DND-41 (cell line): ENCODE data around the gene TMC5.
"Not testable (repeated sequence)": the region's sequence is repeated elsewhere in the genome, so short reads cannot be mapped to it uniquely, and the experiment has no call there.

Source experiments
- ATAC-seq: fragments of 200-7000 bp; cut with Tn5 transposase; 3 replicates; pipeline ENCODE4 v1.9.1; 2021; ENCODE audit warnings: low read depth; ENCODE audit not compliant: insufficient read depth
- DNase-seq: peaks from one replicate; pipeline ENCODE4 v3.0.0-alpha.2; 2020
- H2AFZ ChIP-seq: 2 replicates; pipeline ENCODE4 v1.6.0; 2012; ENCODE audit warnings: low read depth, low read length
- H3K27ac ChIP-seq: 2 replicates; pipeline ENCODE4 v1.5.1; 2012; ENCODE audit warnings: low read length, inconsistent platforms
- H3K27me3 ChIP-seq: fragments of 200-600 bp; sonication (generic); 2 replicates; pipeline ENCODE4 v1.6.0; 2012; ENCODE audit warnings: low read length, mild to moderate bottlenecking, inconsistent platforms; ENCODE audit not compliant: insufficient read depth, poor library complexity
- H3K36me3 ChIP-seq: 2 replicates; pipeline ENCODE4 v1.5.1; 2012; ENCODE audit warnings: low read length, inconsistent platforms; ENCODE audit not compliant: insufficient read depth
- H3K4me1 ChIP-seq: 2 replicates; pipeline ENCODE4 v1.5.1; 2012; ENCODE audit warnings: mild to moderate bottlenecking, low read length; ENCODE audit not compliant: insufficient read depth
- H3K4me2 ChIP-seq: 2 replicates; pipeline ENCODE4 v1.6.0; 2012; ENCODE audit warnings: mild to moderate bottlenecking, moderate library complexity, low read length, inconsistent platforms; ENCODE audit not compliant: insufficient read depth
- H3K4me3 ChIP-seq, 2 experiments: fragments of 200-600 bp in 1 of 2; shearing (Covaris generic) in 1 of 2; 2 replicates each; pipeline ENCODE4 v1.5.1; 2012 to 2016; ENCODE audit warnings: inconsistent platforms in 2 of 2, low read length in 2 of 2, mild to moderate bottlenecking in 2 of 2, low read depth in 1 of 2, moderate library complexity in 1 of 2
- H3K79me2 ChIP-seq: 2 replicates; pipeline ENCODE4 v1.6.0; 2012; ENCODE audit warnings: low read length, inconsistent platforms; ENCODE audit not compliant: insufficient read depth
- H3K9ac ChIP-seq: 2 replicates; pipeline ENCODE4 v1.6.0; 2012; ENCODE audit warnings: low read depth, mild to moderate bottlenecking, inconsistent platforms, low read length, moderate library complexity
- H3K9me3 ChIP-seq: 2 replicates; pipeline ENCODE4 v1.5.1; 2012; ENCODE audit warnings: low read length, moderate library complexity, mild to moderate bottlenecking, inconsistent platforms; ENCODE audit not compliant: insufficient read depth, severe bottlenecking
- H4K20me1 ChIP-seq: 2 replicates; pipeline ENCODE4 v1.6.0; 2012; ENCODE audit warnings: low read length; ENCODE audit not compliant: insufficient read depth
- EZH2 ChIP-seq: IDR thresholded peaks from 3 replicates; pipeline ENCODE4 v1.6.1; 2012; ENCODE audit warnings: borderline replicate concordance, low read depth, mild to moderate bottlenecking, moderate library complexity, low read length, inconsistent platforms; ENCODE audit not compliant: severe bottlenecking
- TF ChIP-seq, protein P1 (sequence below): IDR thresholded peaks from 2 replicates; pipeline ENCODE4 v1.5.1; 2012; ENCODE audit warnings: borderline replicate concordance, low read length, moderate library complexity, mild to moderate bottlenecking; ENCODE audit not compliant: poor library complexity, severe bottlenecking; ENCODE audit errors: extremely low read depth

TMC5 gene

DNA sequence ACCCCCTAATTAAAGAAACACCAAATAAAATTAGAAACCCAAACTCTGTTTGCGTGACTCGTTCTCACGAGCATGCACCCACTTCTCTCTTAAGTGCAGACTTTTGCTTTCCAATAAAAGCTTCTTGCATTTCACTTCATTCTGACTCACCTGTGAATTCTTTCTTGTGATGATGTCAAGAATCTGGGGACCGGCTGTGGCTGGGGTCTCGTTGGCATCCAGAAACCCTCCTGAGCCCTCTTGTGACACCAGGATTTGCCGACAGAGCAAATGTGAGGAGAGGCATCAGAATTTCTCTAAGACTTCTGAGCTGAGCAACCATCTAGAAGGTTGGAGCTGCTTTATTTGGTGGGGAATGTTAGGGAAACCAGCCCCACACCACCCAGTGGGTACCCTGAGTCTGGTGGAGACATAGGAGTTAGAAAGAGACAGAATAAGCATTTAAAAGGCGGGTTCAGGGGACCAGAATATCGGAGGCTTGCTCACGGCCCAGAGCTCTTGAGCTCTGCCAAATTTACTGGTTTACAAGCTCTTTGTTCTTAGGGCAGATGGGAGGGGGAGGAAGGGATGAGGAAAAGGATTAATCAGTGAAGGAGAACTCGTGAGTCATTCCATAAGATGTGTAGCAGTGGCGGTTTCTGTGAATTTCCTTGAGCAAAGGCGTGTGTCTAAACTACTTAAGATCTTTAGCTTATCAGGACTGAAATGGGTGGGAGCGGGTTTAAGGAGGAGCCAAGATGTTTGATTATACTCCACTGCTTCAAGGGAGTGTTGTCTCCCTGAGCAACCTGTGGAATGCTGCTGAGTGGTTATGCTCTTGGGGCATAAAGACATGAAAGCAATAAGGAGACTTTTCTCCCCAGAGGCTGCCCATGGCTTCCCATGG lies 24.2 kb upstream of the TMC5 start:
- Histone ChIP-seq H3K4me3 (no peak overlapping the region), H3K79me2 (no peaks in the 10 kb centered on the region), H3K4me2 (no peak overlapping the region), H3K36me3 (no peaks in the 10 kb centered on the region), H3K9me3 (no peaks in the 10 kb centered on the region), H3K27me3 (peaks cover 2% of the 10 kb centered on the region), H3K27ac (no peak overlapping the region), H2AFZ (no peak overlapping the region), H3K4me1 (no peaks in the 10 kb centered on the region), H3K9ac (no peak overlapping the region), H4K20me1 (no peaks in the 10 kb centered on the region)
- no peak for ATAC-seq
- no peak for TF ChIP-seq EZH2
- TF ChIP-seq, protein P1, sequence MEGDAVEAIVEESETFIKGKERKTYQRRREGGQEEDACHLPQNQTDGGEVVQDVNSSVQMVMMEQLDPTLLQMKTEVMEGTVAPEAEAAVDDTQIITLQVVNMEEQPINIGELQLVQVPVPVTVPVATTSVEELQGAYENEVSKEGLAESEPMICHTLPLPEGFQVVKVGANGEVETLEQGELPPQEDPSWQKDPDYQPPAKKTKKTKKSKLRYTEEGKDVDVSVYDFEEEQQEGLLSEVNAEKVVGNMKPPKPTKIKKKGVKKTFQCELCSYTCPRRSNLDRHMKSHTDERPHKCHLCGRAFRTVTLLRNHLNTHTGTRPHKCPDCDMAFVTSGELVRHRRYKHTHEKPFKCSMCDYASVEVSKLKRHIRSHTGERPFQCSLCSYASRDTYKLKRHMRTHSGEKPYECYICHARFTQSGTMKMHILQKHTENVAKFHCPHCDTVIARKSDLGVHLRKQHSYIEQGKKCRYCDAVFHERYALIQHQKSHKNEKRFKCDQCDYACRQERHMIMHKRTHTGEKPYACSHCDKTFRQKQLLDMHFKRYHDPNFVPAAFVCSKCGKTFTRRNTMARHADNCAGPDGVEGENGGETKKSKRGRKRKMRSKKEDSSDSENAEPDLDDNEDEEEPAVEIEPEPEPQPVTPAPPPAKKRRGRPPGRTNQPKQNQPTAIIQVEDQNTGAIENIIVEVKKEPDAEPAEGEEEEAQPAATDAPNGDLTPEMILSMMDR = no peak
- no peak for DNase-seq

DNA sequence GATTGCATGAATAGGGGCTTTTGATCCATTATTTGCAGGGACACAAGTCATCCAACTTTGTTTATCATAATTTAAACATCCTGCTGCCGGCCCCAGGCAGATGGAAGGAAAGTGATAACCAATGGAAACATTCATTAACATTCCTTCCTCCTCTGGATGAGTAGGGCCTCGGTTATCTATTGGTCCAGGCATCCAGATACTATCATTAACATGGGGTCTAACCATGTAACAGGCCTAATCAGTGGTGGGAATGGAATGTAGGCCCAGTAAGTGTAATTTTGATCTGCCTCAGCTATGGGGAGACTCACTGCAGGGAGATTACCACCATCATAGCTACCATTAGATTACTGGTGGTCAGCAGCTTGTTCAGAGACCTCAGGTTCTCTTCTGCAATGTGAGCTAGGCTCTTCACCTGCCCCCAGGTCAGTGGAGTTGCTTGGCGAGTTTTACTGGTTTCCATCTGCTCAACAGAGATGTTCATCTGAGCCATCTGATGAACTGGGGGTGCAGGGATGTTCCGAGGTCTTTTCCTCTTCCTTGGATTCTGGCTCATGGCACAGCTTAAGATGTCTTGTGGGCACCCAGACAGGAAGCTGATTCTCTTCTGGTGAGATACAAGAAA lies 21.9 kb upstream of the TMC5 start:
- not testable (repeated sequence) for H3K27me3 ChIP-seq, H3K4me2 ChIP-seq, H3K9me3 ChIP-seq, DNase-seq, H3K27ac ChIP-seq, H3K9ac ChIP-seq, ATAC-seq, H3K4me3 ChIP-seq, H4K20me1 ChIP-seq, H2AFZ ChIP-seq, H3K36me3 ChIP-seq, H3K79me2 ChIP-seq, H3K4me1 ChIP-seq

DNA sequence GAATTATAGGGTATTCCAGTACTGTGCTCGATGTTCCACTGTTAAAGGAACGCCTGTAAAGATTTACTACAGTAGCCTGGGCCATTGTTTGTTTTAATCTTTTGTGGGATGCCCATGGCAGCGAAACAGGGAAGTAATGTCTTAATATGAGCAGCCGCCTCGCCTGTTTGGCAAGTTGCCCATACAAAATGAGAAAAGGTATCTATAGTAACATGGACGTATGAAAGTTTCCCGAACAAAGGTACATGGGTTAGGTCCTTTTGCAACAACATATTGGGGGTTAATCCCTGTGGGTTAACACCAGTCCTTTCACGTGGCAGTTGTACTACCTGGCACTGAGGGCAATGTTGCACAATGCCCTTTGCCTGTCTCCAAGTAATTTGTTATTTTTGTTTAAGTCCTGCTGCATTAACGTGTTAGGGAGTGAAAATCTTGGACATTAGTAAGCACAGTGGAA lies 21.1 kb upstream of the TMC5 start:
- Histone ChIP-seq H3K4me2 (no peak overlapping the region), H4K20me1 (no peaks in the 10 kb centered on the region), H2AFZ (no peak overlapping the region), H3K4me3 (no peak overlapping the region), H3K27ac (no peak overlapping the region), H3K9me3 (no peaks in the 10 kb centered on the region), H3K36me3 (no peaks in the 10 kb centered on the region), H3K79me2 (no peaks in the 10 kb centered on the region), H3K9ac (no peak overlapping the region), H3K4me1 (no peaks in the 10 kb centered on the region), H3K27me3 (peaks cover 2% of the 10 kb centered on the region)
- TF ChIP-seq, protein P1 = no peak
- no peak for TF ChIP-seq EZH2
- no peak for DNase-seq
- ATAC-seq = no peak

DNA sequence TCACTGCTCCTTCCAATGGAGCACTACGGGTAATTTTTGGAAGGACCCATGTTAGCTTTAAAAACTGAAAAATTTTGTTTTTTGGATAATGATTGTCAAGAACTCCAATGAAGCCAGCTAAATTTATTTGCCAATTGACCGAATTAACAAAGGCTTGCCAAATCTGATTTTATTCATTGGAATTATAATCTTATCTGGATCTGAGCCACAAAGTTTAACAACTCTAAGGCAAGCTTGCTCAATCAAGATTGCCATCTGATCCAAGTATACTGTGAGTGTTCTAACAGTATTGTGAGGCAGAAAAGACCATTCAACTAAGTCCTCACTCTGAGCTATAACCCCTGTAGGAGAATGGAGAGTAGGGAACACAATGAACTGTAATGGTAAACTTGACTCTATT lies 20.3 kb upstream of the TMC5 start:
- H3K4me2 ChIP-seq, H3K27me3 ChIP-seq, H4K20me1 ChIP-seq, H3K4me1 ChIP-seq, H3K79me2 ChIP-seq, H3K9ac ChIP-seq, H3K9me3 ChIP-seq, DNase-seq, ATAC-seq, H3K36me3 ChIP-seq, H2AFZ ChIP-seq, H3K4me3 ChIP-seq, H3K27ac ChIP-seq: not testable (repeated sequence)
